Stimulated activated naive CD8-positive, alpha-beta T cell treated with anti-CD3 and anti-CD28 coated beads, Interleukin-15, Interleukin-2, amounts not matched to agents 100 U/mL and 50 U/mL, for 24 hours (primary cell): ENCODE measurements around the gene STAG1.
"Not testable (repeated sequence)": the region's sequence is repeated elsewhere in the genome, so short reads cannot be mapped to it uniquely, and the experiment has no call there.

Experiments
- ATAC-seq: fragments of 150-1000 bp; cut with Tn5 transposase; one replicate; pipeline ENCODE4 v1.10.0; 2021
- DNase-seq: peaks from one replicate; pipeline ENCODE4 v3.0.0; 2021

The STAG1 gene

DNA sequence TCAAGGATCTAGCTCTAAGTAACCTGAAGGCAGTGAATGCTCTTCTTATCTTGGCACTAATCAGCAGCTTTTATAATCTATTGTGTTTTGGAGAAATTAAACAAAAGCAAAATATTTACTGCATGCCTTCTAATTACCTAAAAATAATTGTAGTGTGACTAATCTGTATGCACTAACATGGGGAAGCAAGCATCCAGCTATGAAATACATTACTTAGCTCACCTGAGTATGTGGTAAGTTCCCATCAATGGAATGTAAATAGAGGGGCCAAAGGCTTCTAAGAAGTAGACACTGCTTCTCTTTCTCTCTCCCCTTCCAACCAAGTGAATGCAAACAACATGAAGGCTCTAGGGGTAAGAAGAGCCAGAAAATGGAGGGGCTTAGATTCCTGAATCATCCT, 165.6 kb downstream of the STAG1 start:
- ATAC-seq (no peak), DNase-seq (no peak)

DNA sequence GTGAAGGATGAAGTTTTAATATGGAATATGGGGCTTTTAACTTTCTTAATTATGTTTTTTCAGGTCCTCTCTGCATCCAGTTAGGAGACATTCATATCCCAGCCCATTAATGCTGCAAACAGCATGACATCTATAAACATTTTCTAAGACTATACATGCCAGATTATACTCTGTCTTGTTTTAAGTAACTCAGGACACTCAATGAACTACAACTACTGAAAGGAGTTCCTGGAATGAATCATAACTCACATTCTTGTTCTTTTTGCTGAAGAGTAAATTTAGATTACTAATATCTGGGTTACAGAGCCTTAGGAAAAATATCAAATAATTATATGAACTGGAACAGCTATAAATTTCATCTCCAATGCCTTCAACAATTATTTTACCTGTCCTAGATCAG, 167.4 kb downstream of the STAG1 start:
- ATAC-seq: no peak
- DNase-seq: no peak

DNA sequence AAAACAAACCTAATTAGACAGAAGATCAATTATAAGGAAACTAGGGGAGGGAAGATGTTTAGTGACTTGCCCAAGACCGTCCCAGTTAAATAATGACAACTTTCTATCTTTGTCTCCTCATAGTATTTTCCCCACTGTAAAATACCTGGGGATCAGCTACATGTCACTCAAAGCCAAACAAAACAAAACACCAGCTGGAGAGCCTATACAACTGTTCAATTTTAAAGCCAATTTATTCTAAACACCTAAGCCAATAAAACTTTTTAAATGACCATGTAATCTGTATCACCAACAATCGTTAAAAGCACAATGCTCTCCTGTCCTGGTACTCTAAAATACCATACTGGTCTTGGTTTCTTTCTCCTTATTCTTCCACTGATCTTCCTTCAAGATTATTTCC, 168.4 kb downstream of the STAG1 start:
- ATAC-seq (no peak), DNase-seq (no peak)

DNA sequence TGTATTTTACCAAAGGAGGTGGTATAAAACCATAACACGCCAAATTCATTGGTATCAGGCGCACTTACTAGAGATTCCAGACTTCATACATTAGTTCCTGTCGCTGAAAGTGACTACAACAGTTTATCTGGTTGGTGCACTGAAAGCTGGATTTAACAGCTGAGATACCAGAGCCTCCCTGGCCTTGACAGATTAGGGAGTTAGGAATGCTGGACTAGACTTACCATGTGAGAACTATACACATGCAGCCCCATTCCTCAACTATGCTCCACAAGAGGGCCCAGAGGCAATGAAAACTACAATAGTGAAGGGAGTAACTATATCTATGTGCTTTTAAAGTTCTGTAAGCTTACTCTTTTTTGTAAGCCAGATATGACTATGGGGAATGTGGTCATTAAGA, 174.4 kb downstream of the STAG1 start:
- DNase-seq (no peak), ATAC-seq (no peak)

DNA sequence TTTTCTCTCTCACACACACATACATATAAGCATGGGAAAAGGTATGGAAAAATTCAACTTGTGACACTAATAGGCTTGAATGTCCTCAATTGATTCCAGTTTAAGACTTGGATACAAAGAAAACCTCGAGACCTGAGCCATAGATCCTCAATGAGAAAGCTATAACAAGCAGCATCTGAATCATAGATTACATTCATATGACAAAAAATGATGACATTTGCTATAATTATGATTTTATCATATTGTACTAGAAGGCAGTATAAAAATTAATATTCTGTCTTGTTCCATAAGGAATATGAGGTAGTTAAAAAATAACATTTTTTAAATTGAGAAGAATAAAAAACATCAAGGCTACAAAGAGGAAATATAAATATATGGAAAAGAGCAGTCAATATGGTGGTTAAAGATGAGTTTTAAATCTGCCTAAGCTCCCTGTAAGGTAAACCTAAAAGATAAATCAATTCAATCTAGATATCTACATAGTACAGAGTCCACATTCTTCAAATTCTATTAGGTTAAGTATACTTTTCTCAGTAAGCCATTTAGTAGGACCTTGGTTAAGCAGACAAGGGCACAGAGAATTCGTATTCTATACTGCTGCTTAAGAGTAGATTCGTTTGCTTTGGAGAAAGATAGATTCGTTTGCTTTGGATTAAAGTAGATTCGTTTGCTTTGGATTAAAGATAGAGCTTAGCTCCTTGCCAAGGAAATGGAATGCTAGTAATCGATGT, 175.7 kb downstream of the STAG1 start:
- ATAC-seq (no peak), DNase-seq (no peak)

DNA sequence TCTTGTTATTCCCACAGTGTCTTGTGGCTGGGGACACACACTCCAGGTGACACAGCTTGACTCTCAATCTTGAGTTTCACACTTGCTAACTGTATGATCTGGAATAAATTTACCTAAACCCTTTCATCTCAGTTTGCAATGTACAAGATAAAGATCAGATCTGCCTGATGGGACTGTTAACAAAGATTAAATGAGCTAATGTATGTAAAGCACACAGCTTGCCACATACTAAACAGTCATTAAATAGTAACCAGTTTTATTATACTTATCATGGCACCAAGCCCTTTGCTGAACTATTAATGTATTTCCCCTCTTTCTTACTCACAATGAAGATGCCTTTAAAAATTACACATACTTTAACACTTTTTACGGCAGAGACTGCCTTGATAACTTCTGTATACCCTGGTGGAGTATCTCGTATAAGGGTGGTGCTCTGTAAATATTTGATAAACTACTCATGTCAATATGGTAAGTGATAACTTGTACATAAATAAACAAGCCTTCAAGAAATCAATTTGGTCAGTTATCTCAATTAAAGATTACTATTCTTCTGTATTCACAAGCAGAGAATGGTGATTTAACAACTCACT, 184.5 kb downstream of the STAG1 start:
- no peak for DNase-seq
- no peak for ATAC-seq

DNA sequence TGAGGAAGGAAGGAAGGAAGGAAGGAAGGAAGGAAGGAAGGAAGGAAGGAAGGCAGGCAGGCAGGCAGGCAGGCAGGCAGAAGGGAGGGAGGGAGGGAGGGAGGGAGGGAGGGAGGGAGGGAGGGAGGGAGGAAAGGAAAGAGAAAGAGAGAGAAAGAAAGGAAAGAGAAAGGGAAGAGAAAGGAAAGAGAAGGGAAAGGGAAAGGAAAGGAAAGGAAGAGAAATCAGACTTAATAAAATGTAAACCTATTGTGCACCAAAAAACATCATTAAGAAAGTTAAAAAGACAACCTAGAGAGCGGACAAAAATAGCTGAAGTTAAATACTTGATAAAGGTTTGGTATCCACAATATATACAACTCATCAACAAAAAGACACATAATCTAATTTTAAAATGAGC, 187.2 kb downstream of the STAG1 start:
- DNase-seq, ATAC-seq: not testable (repeated sequence)

DNA sequence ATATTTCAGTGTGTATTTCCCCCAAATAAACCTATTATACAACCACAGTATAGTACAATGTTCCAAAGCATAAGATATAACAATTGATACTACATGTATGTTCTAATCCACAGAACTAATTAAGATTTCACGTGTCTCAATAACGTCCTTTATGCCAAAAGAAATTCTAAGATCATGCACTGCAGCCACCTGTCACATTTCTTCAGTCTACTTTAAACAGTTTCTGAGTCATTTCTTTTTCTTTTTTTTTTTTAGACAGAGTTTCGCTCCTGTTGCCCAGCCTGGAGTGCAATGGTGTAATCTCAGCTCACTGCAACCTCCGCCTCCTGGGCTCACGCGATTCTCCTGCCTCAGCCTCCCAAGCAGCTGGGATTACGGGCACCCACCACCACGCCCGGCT, 190.2 kb downstream of the STAG1 start:
- ATAC-seq: no peak

DNA sequence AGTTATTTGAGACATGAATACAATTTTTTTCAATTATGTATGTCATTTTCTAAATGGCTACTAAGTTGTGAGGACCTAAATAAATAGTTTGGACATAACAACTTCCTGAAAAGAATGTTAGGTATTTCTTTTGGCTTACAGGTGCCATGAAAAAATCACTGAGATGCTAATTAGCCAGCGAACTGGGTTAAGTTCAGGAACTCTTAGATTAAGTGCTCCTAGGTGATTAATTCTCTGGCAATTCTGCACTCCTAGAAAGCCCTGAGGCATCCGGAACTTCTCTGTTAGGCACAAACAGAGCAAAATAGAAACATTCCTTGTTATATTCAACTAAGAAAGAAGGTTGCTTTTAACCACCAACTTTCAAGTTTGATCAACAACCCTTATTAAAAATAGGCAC, 192.3 kb downstream of the STAG1 start:
- DNase-seq (no peak), ATAC-seq (no peak)

More for the DNA sequence above, 190.2 kb downstream of the STAG1 start:
- no peak for DNase-seq

DNA sequence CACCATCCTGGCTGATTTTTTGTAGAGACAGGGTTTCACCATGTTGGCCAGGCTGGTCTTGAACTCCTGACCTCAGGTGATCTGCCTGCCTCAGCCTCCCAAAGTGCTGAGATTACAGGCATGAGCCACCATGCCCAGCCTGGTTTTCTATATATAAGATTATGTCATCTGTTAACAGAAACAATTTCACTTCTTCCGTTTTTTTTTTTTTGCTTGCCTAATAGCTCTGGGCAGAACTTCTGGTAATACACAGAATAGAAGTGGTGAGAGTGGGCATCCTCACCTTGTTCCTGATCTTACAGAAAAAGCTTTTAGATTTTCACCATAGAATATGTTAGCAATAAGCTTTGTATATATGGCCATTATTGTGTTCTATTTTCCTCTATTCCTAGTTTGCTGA, 202.7 kb downstream of the STAG1 start:
- not testable (repeated sequence) for DNase-seq, ATAC-seq

DNA sequence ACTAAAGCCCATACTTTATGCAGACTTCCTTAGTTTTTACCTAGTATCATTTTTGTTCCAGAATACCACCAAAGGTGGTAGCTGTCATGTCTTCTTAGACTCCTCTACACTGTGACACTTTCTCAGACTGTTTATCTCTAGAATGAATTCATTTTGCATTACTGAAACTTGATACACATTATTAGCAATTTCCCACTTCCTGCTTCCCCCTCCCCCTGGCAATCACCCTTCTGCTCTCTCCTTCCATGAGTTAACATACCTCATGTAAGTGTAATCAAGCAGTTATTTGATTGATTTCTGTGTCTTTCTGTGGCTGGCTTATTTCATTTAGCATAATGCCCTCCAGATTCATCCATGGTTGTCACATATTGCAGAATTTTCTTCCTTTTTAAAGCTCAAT, 204.9 kb downstream of the STAG1 start:
- ATAC-seq (no peak), DNase-seq (no peak)

DNA sequence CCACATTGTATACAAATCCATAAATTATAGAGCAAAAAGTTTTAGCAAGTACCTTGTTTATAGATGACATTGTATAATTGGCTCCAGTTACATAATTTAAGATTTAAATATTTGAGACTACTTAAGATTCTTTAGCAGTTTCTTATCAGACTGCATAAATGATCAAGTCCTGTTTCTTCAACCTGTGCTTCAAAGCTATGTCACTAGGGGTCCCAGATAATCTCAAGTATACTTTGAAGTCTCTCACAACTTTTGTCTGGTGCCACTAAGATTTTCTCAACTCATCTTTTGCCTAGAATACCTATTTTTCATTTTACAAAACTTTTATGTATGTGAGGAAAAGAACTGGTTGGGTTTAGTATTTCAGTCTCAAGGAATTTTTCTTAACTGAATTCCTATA, 205.5 kb downstream of the STAG1 start:
- ATAC-seq (no peak), DNase-seq (no peak)

DNA sequence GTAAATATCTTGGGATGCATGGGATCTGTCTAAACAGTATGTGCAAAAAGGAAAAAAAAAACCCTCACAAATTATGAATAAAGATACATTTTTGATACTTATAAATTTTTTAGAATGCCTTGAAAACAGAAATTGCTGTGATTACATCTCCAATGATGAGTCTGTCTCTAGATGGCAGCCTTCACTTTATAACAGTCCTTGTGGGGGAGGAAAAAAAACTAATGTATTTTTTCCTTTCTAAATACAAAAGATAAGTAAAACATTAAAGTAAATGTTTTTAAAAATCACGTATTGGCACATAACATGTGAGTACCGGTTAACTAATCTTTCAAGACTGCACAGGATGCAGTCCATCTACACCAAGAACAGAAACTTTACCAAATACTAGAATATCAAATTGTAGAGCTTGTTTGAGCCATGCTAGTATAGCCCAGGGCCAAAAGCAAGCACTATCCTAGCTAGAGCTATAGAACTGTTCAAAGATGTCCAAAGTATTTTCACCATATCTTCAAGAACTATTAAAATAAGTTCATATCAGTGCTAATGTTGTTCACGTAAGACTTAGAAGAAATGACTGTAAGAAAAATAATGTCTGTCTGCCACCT, 206.4 kb downstream of the STAG1 start:
- DNase-seq (no peak), ATAC-seq (no peak)

DNA sequence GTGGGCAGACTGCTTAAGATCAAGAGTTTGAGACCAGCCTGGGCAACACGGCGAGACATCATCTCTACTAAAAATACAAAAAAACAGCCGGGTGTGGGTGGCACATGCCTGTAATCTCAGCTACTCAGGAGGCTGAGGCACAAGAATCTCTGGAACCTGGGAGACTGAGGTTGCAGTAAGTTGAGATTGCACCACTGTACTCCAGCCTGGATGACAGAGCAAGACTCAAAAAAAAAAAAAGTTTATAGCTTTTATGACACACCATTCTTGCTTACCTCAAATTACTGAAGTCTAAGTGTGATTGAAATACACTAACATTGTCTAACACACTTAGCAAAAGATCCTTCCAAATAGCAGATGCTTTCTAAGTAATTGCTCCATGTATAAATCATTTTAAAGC, 207.6 kb downstream of the STAG1 start:
- no peak for DNase-seq
- no peak for ATAC-seq

DNA sequence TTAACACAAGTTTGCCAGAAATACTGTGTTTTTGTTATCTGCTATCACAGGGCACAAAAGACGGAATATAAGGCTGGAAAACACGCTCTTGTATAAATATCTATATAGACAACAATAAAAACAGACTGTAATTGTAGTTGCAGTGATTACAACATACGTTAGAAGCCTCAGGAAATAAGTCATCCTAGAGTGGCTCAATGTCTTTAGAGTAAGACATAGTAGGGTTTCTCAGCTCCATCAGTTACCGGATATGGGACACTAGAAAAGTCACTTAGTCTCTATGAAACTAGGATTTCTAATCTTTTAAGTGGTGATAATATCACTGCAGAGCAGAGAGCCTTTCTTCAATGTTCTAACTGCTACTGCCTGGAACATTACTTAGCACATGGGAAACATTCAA, 208.8 kb downstream of the STAG1 start:
- ATAC-seq: no peak
- DNase-seq: no peak

DNA sequence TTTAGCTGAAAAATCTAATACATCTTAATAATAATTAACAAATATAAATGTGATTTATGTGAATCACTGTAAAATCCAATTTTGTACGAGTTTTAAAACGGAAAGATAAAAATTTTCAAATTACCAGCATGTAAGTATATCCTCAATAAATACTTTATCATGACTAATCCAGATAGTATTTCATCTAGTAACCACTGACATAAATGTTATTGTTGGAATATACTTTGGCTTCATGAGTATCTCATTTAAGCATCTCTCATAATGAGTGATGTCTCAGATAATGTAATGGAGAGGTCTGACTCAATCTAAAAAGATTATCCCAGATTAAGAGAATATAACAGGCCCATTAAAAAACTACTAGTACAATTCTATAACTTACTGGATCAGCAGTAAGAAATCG, 216.3 kb downstream of the STAG1 start:
- DNase-seq (no peak), ATAC-seq (no peak)

DNA sequence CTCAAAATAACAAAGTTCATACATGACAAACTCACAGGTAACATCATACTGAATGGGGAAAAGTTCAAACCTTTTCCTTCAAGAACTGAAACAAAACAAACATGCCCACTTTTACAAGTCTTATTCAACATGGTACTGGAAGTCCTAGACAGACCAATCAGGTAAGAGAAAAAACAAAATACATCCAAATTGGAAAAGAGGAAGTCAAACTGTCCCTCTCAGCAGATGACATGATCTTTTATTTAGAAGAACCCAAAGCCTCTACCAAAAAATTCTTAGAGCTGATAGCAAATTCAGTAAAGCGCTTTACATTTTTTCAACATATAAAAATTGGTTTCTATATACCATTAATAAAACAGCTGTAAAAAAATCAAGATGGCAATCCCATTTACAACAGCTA, 219.4 kb downstream of the STAG1 start:
- ATAC-seq (no peak), DNase-seq (no peak)

DNA sequence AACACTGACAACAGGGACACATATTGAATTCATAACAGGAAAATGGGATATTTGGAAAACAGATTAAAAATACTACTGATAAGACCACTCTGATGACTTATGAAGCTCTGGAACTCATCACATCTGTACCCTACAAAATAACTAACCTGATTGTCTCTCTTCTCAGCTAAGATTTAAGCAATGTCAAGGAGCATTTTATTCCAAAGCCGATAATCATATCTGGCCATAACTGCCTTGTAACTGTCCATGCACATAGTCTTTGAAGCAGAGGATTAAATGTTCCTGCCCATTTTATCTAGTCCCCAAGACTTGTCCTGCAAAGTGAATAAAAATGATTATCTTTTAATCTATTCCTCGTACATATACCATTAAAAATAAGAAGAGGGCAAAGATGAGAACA, 234.1 kb downstream of the STAG1 start:
- ATAC-seq: no peak

DNA sequence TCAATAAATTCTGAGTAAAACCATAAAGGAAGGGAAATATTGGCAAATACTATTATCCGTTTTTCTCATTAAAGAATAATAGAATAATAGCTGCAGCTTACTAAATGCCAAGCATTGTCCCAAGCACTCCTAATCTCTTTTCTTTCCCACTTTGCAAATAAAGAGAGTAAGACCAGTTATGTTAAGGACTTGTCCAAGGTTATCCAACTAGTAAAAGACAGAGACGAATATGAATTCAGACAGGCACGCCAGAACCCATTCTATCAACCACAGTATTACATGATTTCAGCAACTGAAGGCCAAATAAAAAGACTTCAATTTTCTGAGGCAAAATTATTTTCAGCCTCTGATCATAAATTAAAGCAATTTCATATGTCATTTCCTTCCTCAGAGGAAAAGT, 235.5 kb downstream of the STAG1 start:
- ATAC-seq (no peak), DNase-seq (no peak)

More for the DNA sequence above, 234.1 kb downstream of the STAG1 start:
- no peak for DNase-seq

DNA sequence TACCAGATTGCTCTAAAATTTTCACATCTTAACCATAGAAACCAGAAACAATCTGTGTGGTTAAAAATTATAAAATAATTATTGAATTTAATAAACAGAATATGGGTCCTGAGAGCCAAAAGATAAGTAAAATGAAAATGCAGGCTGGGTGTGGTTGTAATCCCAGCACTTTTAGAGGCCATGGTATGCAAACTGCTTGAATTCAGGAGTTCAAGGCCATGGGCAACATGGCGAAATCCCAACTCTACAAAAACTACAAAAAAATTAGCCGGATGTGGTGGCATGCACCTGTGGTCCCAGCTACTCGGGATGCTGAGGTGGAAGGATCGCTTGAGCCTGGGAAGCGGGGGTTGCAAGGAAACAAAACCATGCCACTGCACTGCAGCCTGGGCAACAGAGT, 236.1 kb downstream of the STAG1 start:
- no peak for DNase-seq
- ATAC-seq: no peak

DNA sequence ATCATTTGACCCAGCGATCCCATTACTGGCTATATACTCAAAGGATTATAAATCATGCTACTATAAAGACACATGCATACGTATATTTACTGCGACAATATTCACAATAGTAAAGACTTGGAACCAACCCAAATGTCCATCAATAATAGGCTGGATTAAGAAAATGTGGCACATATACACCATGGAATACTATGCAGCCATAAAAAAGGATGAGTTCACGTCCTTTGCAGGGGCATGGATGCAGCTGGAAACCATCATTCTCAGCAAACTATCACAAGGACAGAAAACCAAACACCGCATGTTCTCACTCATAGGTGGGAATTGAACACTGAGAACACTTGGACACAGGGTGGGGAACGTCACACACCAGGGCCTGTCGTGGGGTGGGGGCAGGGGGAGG, 237.6 kb downstream of the STAG1 start:
- DNase-seq, ATAC-seq: not testable (repeated sequence)

DNA sequence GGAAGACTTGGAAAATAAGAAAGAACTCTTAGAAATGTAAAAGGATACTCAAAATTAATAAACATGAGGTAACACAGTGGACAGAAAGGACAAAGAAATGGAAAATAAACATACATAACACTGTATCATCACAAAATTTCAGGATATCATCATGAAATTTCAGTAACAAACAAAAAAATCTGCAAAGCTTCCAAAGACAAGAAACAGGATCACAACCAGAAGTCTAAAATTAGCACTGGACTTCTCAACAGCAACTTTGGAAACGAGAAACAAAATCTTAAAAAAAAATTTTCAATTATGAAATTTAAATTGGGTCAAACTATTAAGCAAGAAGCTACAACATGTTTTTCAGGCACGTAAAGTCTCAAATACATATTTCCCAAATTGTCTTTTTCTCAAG, 238.8 kb downstream of the STAG1 start:
- ATAC-seq (no peak), DNase-seq (no peak)

DNA sequence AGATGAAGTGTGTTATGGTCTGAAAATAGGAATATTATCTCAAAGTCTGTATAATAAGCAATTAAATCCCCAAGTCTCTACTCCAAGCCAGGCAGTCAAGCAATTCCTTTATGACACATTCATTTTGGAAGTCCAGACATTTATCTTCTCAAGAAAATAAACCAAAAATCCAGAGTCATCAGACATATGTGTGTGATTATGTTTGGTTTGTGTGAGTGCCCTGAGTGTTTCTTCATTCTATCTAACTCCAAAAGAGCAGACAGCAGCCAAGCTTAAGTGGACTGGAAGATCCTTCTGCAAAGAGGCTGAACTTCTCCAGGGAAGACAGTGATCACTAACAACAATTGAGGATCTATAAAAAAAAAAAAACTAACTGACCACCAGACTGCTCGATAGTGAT, 239.8 kb downstream of the STAG1 start:
- ATAC-seq: no peak
- no peak for DNase-seq

DNA sequence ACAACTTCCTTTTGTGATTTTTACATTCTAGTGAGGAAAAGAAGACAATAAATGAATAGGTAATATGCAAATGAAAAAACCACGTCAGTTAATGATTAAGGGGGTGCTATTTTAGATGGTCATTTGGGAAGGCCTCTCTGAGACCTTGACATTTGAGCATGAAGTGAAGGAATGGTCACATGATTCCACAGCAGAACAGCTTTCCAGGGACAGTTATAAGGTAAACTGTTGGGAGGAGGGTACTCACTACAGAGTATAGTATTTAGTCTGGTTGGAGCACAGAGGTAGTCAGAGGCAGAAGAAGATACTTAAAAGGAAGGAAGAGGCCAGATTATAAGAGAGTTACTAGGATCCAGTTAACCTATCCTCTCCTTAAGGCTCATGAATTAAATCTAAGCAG, 246.5 kb downstream of the STAG1 start:
- no peak for ATAC-seq
- no peak for DNase-seq
